GM23248 (cell line): ENCODE measurements around the gene RASGEF1B. TPM values are rescaled to one million over a fixed set of nuclear protein-coding genes. Genes with fewer than 3 reads are reported as not detected.

Experiments used
- DNase-seq: peaks from one replicate; pipeline ENCODE4 v3.0.0-alpha.2; 2015
- H2AFZ ChIP-seq: fragments of 200-600 bp; sonication (generic); 2 replicates; pipeline ENCODE4 v1.6.1; 2016; ENCODE audit warnings: antibody characterized with exemption
- H3F3A ChIP-seq: fragments of 200-600 bp; sonication (generic); 2 replicates; pipeline ENCODE4 v1.6.1; 2016; ENCODE audit warnings: mild to moderate bottlenecking, antibody characterized with exemption, mixed run types; ENCODE audit not compliant: insufficient read depth
- H3K27ac ChIP-seq: fragments of 200-600 bp; sonication (generic); 2 replicates; pipeline ENCODE4 v1.5.1; 2016; ENCODE audit warnings: mild to moderate bottlenecking
- H3K27me3 ChIP-seq: fragments of 200-600 bp; sonication (generic); replicated peaks from 2 replicates; pipeline ENCODE4 v1.6.1; 2016; ENCODE audit warnings: mild to moderate bottlenecking; ENCODE audit not compliant: insufficient read depth
- H3K36me3 ChIP-seq: fragments of 200-600 bp; sonication (generic); 2 replicates; pipeline ENCODE4 v1.6.1; 2016; ENCODE audit warnings: low read depth, mild to moderate bottlenecking
- H3K4me1 ChIP-seq: fragments of 200-600 bp; sonication (generic); 2 replicates; pipeline ENCODE4 v1.6.1; 2016; ENCODE audit warnings: mild to moderate bottlenecking; ENCODE audit not compliant: insufficient read depth
- H3K4me2 ChIP-seq: fragments of 200-600 bp; sonication (generic); one replicate; pipeline ENCODE4 v1.6.1; 2016; ENCODE audit warnings: mild to moderate bottlenecking; ENCODE audit not compliant: unreplicated experiment
- H3K4me3 ChIP-seq: fragments of 200-600 bp; sonication (generic); 2 replicates; pipeline ENCODE4 v1.5.1; 2016; ENCODE audit warnings: mild to moderate bottlenecking
- H3K79me2 ChIP-seq: fragments of 200-600 bp; sonication (generic); 2 replicates; pipeline ENCODE4 v1.6.1; 2016; ENCODE audit warnings: mild to moderate bottlenecking; ENCODE audit not compliant: insufficient read depth
- H3K9ac ChIP-seq: fragments of 200-600 bp; sonication (generic); 2 replicates; pipeline ENCODE4 v1.6.1; 2016; ENCODE audit warnings: mild to moderate bottlenecking
- H3K9me2 ChIP-seq: fragments of 200-600 bp; sonication (generic); 2 replicates; pipeline ENCODE4 v1.6.1; 2016; ENCODE audit warnings: mixed run types, mild to moderate bottlenecking, moderate library complexity; ENCODE audit not compliant: insufficient read depth
- H3K9me3 ChIP-seq: fragments of 200-600 bp; sonication (generic); one replicate; pipeline ENCODE4 v1.6.1; 2017; ENCODE audit warnings: low read depth
- H4K20me1 ChIP-seq: fragments of 200-600 bp; sonication (generic); 2 replicates; pipeline ENCODE4 v1.6.0; 2016; ENCODE audit not compliant: insufficient read depth
- EZH2 ChIP-seq: fragments of 200-600 bp; sonication (generic); IDR thresholded peaks from 2 replicates; pipeline ENCODE4 v1.6.1; 2018; ENCODE audit warnings: antibody characterized with exemption, mild to moderate bottlenecking; ENCODE audit not compliant: insufficient read depth, poor library complexity, severe bottlenecking
- EZH2phosphoT487 ChIP-seq: fragments of 200-600 bp; sonication (generic); IDR thresholded peaks from 2 replicates; pipeline ENCODE4 v1.6.1; 2018; ENCODE audit warnings: antibody characterized with exemption, moderate library complexity, mild to moderate bottlenecking, low read depth; ENCODE audit not compliant: insufficient read depth
- WGBS, 2 experiments: methylation state at CpG; one replicate each; pipeline ENCODE4 v1.1.6; 2015 to 2017; ENCODE audit warnings: low lambda C conversion rate in 2 of 2, low coverage in 1 of 2; ENCODE audit errors: missing lambda C conversion rate in 2 of 2; 5-methylcytosine and 5-hydroxymethylcytosine counted together
- in situ Hi-C: fragments of 300-500 bp; cut with MboI; formaldehyde crosslinking; loops from 2 replicates; pipeline ENCODE4 v1.15.0; 2020
- polyA plus RNA-seq: library from polyadenylated mRNA; unstranded; fragments of >200 nt; fragmentation: Nextera tagmentation; extraction: Ambion mirVana; gene quantifications from 2 replicates; pipeline ENCODE4 v1.2.1, GENCODE V29; 2016
- total RNA-seq: library from RNA; depleted of rRNA; stranded (reverse); fragments of >200 nt; shearing (Covaris generic); gene quantifications from 2 replicates; pipeline ENCODE4 v1.2.3, GENCODE V29; 2014

RASGEF1B gene
- total and polyA plus RNA-seq, 2 experiments from 2014 or later, result 0.09 TPM; not detected in 1

DNA sequence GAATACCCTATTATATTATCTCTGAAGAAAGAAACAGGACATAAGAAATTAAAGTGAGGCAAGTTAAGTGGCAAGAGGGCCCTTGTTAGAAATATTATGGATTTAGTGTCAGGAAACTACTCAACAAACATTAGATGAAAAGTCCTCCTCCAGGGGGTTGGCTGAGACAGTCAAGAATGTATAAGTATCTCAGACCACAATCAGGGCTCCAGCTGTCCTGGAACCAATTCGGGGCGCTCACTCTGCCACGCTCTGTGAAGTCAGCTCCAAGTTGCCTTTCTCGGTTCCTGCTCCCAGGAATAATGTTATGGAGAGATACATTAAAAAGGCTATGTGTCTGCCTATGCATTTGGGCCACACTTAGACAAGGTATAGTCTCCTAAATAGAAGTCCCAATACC is 73.3 kb downstream of the RASGEF1B start:
- no peaks in the 10 kb centered on the region for H3K9me2 ChIP-seq
- WGBS, 2 experiments, result 85% methylated on average over 4 of the region's 4 CpGs

DNA sequence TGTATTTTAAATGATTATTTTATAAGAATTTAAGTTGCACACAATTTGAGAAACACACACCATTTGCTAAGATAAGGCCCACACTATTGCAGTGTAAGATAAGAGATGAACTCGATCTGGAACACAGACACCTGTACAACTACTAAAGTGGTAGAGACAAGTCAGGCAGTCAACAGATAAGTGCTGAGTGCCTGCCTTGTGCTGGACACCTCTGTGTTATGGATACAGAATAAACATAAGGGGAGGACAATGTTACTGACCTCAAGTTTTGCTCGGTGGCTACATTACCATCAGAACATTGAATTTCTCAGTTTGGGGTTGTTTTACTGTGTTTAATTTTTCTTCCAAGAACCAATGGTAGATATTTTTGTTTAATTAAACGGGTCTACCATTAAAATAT is 74.1 kb downstream of the RASGEF1B start:
- no peak for DNase-seq
- H4K20me1 ChIP-seq, result no peaks in the 10 kb centered on the region
- WGBS, 2 experiments, result 52 to 60% methylated on average over 3 of the region's 3 CpGs
- TF ChIP-seq EZH2 (no peak), EZH2phosphoT487 (no peak)
- no peak overlapping the region for H3K4me3 ChIP-seq
- no peak overlapping the region for H3K27ac ChIP-seq
- H3K4me1 ChIP-seq, result no peaks in the 10 kb centered on the region
- H3K9me2 ChIP-seq, result no peaks in the 10 kb centered on the region
- in situ Hi-C loops, result no loop called here
- H3K27me3 ChIP-seq, result peaks cover 3% of the 10 kb centered on the region; the same call in 1 of the 2 replicates
- H2AFZ ChIP-seq, result no peak overlapping the region
- H3K36me3 ChIP-seq, result no peaks in the 10 kb centered on the region
- H3K79me2 ChIP-seq, result no peaks in the 10 kb centered on the region
- no peak overlapping the region for H3K9ac ChIP-seq
- H3K4me2 ChIP-seq, result no peak overlapping the region
- no peaks in the 10 kb centered on the region for H3K9me3 ChIP-seq
- H3F3A ChIP-seq, result no peaks in the 10 kb centered on the region

More for the DNA sequence above, 73.3 kb downstream of the RASGEF1B start:
- Histone ChIP-seq H3K79me2 (no peaks in the 10 kb centered on the region), H3F3A (no peaks in the 10 kb centered on the region), H3K9ac (no peak overlapping the region), H3K27ac (no peak overlapping the region), H3K36me3 (no peaks in the 10 kb centered on the region), H4K20me1 (no peaks in the 10 kb centered on the region), H3K9me3 (no peaks in the 10 kb centered on the region), H3K4me2 (no peak overlapping the region), H2AFZ (no peak overlapping the region), H3K4me1 (no peaks in the 10 kb centered on the region), H3K27me3 (peaks cover 3% of the 10 kb centered on the region; the same call in 1 of the 2 replicates), H3K4me3 (no peak overlapping the region)
- in situ Hi-C loops, result no loop called here
- DNase-seq, result no peak
- TF ChIP-seq EZH2 (no peak), EZH2phosphoT487 (no peak)

- Histone ChIP-seq H3K36me3 (no peaks in the 10 kb centered on the region), H3K27ac (no peak overlapping the region), H3K4me1 (no peaks in the 10 kb centered on the region), H3K9me3 (no peaks in the 10 kb centered on the region), H3K4me3 (no peak overlapping the region), H3K9me2 (no peaks in the 10 kb centered on the region), H3K9ac (no peak overlapping the region), H3K79me2 (no peaks in the 10 kb centered on the region), H4K20me1 (no peaks in the 10 kb centered on the region), H3K4me2 (no peak overlapping the region), H3F3A (no peaks in the 10 kb centered on the region), H3K27me3 (peaks cover 3% of the 10 kb centered on the region; the same call in 1 of the 2 replicates), H2AFZ (no peak overlapping the region)
- in situ Hi-C loops, result no loop called here
- DNase-seq, result no peak
- WGBS, 2 experiments, result 66 to 67% methylated on average over 3 of the region's 3 CpGs
- TF ChIP-seq EZH2phosphoT487 (no peak), EZH2 (no peak)
Measured at GRCh38 chr4:81395239-81395638, 76.5 kb downstream of the RASGEF1B start.

DNA sequence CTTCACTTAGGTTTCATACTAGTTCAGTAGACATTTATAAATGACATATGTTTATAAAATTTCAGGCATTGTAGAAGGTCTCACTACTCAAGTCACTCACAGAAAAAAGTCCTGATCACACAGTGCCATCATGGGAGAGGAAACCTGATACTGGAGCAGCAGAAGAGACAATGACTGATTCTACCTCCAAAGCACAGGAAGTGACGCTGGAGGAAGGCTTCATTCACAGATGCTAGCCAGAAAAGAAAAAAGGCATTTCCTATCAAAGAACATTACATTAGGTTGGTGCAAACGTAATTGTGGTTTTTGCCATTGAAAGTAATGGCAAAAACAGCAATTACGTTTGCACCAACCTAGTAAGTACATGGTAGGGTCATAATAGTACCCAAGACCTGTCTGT is 79.5 kb downstream of the RASGEF1B start:
- no peak for DNase-seq
- 50 to 60% methylated on average over 3 of the region's 3 CpGs for WGBS, 2 experiments
- in situ Hi-C loops, result no loop called here

GRCh38 chr4:81389720-81390119 is 82.0 kb downstream of the RASGEF1B start:
- Histone ChIP-seq H3K27ac (no peak overlapping the region), H4K20me1 (no peaks in the 10 kb centered on the region), H3K9me3 (no peaks in the 10 kb centered on the region), H3K79me2 (no peaks in the 10 kb centered on the region), H3K9ac (no peak overlapping the region), H3K4me2 (no peak overlapping the region), H3K36me3 (no peaks in the 10 kb centered on the region), H3K9me2 (no peaks in the 10 kb centered on the region), H2AFZ (no peak overlapping the region), H3K4me3 (no peak overlapping the region), H3K4me1 (no peaks in the 10 kb centered on the region), H3K27me3 (no peaks in the 10 kb centered on the region), H3F3A (no peaks in the 10 kb centered on the region)
- TF ChIP-seq EZH2 (no peak), EZH2phosphoT487 (no peak)
- in situ Hi-C loops, result no loop called here
- 89 to 92% methylated on average over 2 of the region's 2 CpGs for WGBS, 2 experiments
- DNase-seq, result no peak

More for the DNA sequence above, 79.5 kb downstream of the RASGEF1B start:
- Histone ChIP-seq H3K9me3 (no peaks in the 10 kb centered on the region), H3K79me2 (no peaks in the 10 kb centered on the region), H3K4me3 (no peak overlapping the region), H3K27ac (no peak overlapping the region), H3K36me3 (no peaks in the 10 kb centered on the region), H3K4me2 (no peak overlapping the region), H3K9ac (no peak overlapping the region), H3F3A (no peaks in the 10 kb centered on the region), H4K20me1 (no peaks in the 10 kb centered on the region), H2AFZ (no peak overlapping the region), H3K4me1 (no peaks in the 10 kb centered on the region), H3K27me3 (no peaks in the 10 kb centered on the region), H3K9me2 (no peaks in the 10 kb centered on the region)
- TF ChIP-seq EZH2 (no peak), EZH2phosphoT487 (no peak)
